EL (cell line): ENCODE measurements around the gene ALDH1A2.

Experiments
- DNase-seq: peaks from one replicate; pipeline ENCODE4 v3.0.0-alpha.2; 2016

Gene ALDH1A2

DNA sequence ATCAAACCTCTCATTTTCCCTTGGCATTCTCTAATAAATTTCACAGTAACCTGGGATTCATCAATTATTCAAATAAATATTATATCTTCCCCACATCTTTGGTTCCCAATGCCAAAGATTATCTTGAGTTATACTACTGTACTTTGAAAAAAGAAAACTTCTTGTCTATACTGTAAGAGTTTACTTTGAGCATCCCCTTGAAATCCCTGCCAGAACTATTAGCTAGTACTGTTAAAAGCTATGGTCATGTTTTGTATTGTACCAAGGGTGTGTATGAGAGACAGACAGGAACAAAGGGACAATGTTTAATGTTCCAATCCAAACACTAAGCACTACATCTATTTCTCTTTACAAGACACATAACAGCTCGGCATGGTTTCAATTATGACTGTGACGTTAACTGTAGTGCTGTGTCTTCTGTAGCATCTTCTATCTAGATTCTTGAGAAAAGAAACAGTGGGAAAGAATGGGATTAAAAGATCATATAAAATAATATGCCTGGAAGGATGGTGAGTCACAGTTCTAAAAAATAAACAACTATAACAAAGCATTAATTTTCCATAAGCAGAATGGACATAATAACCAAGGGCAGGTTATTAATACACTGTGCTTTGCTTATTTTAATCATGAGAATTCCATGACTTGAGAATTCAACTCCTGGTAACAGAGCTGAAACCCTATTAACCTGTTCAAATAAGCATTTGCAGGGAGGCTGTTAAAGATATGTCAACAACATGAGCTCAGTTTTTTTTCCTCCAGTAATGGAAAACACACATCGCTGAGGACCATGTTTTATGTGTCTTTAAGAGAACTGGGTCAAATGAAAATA is 71.1 kb downstream of the ALDH1A2 start:
- DNase-seq, result peak; percentile 42

GRCh38 chr15:57993409-57994145 is 71.9 kb downstream of the ALDH1A2 start:
- no peak for DNase-seq

DNA sequence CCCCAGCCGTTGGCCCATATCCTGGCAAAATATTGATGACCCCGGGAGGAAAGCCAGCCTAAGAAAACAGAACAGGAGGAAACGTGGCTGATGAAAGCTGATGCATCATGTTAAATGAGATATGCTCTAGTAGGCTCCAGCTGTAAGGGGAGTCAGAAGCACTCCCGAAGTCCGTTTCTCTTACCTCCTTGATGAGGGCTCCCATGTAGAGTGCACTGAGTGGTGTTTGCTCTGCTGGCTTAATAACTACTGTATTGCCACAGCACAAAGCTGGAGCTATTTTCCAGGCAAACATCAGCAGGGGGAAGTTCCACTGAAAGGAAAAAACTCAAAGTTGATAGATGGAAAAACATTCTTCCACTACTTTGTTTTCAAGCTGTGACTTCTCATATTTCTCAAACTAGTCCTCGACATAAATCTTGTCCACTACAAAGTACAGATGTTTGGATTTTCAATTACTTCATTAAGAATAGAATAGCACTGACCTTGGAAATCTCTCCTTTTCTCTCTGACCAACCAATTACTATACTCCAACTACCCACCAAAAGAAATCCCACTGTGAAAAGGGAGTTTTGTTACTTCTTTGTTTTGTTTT is 72.7 kb downstream of the ALDH1A2 start:
- DNase-seq, result no peak

GRCh38 chr15:57973534-57973933 is 92.0 kb downstream of the ALDH1A2 start:
- no peak for DNase-seq

- DNase-seq, result no peak
These were observed 92.6 kb downstream of the ALDH1A2 start for GRCh38 chr15:57972864-57973263.

GRCh38 chr15:57969996-57970395 is 95.5 kb downstream of the ALDH1A2 start:
- DNase-seq, result no peak

DNA sequence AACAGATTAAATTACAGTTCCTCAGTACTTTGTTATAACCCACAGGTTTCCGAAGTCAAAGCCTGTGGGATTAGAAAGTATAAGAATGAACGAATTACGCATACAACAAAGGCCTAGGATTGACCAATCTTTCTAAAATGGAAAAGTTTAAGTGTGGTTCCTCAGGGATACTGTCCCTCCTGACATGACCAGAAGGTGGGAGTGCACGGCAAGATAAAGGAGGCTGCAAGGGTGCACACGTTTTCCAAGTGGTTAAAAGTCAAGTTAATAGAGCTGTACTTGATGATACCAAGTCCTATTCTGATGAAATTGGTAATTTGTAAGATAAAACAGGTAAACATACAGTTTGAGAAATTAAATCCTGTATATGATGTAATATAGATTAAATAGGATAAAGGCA is 96.2 kb downstream of the ALDH1A2 start:
- DNase-seq, result peak; percentile 21

GRCh38 chr15:57962887-57963286 is 102.6 kb downstream of the ALDH1A2 start:
- DNase-seq, result no peak

GRCh38 chr15:57961919-57962318 is 103.6 kb downstream of the ALDH1A2 start:
- DNase-seq, result no peak

DNA sequence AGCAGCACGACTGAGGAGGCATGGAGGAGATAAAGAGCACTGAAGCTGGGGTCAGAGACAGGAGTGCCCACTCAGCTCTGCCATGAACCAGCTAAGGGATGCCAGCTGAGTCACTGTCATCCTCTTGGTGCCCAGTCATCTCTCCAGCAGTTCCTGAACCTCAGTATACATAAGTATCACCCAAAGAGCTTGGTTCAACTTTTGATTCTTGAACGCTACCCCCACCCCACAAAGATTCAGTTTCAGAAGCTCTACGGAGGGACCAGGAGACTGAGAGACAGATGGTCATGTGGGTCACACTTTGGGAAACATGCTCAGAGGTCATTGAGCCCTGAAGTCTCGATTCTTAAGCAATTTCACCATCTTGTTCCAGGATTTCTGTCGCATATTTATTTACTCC is 108.4 kb downstream of the ALDH1A2 start:
- no peak for DNase-seq

GRCh38 chr15:57953874-57954273 is 111.6 kb downstream of the ALDH1A2 start:
- DNase-seq, result no peak

DNA sequence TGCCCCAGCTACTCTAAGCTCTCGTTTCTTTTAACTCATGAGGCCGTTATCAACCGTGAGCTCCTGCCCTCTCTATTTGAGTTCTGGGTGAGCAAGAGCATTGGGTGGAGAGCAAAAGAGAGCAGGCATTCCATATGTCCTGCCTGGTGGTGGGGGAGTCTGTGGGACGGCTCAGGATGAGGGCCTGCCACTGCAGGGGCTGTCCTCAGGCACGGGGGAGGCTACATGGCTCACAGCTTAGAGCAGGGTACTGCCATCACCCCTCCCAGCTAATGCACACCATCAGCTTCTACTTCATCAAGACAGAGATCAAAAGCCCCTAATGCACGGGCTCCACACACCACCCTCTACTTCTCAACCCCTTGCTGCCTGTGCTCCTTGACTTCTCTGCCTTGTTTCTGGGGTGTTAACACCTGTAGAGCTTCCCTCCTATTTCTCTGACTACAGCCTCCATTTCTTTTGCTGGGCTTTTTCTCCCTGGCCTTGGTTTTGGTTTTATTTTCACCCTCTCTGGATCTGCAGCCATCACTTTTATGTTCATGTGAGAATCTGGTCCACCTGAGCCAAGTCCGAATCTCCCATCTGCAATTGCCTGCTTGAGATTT is 114.1 kb downstream of the ALDH1A2 start:
- DNase-seq, result no peak

- DNase-seq, result no peak
These were observed 115.0 kb downstream of the ALDH1A2 start for GRCh38 chr15:57950381-57950946.

DNA sequence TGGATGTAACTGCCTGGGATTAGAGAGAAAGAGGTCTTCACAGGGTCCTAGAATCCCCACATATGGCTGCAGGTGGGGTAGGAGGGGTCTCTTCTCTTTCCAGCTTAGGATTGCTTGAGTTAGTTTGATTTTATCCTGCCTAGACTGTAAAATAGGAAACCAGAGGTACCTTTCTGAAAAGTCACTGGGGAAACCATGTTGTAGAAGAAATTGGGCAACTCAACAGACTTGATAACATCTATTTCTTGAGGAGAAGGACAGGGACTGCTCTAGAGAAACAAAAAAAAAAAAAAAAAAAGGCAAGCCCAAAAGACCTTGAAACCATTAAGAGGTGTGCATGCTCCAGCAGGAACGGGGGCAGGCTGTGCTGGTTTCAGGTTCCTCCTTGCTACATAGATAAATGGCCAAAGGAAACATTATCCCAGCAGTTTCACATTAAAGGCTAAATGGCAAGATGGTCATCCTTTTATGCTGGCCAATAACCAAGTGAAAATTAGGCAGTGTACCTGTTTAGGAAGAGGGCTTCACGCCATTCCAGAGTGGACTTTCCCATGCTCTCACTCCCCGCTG is 116.1 kb downstream of the ALDH1A2 start:
- no peak for DNase-seq

DNA sequence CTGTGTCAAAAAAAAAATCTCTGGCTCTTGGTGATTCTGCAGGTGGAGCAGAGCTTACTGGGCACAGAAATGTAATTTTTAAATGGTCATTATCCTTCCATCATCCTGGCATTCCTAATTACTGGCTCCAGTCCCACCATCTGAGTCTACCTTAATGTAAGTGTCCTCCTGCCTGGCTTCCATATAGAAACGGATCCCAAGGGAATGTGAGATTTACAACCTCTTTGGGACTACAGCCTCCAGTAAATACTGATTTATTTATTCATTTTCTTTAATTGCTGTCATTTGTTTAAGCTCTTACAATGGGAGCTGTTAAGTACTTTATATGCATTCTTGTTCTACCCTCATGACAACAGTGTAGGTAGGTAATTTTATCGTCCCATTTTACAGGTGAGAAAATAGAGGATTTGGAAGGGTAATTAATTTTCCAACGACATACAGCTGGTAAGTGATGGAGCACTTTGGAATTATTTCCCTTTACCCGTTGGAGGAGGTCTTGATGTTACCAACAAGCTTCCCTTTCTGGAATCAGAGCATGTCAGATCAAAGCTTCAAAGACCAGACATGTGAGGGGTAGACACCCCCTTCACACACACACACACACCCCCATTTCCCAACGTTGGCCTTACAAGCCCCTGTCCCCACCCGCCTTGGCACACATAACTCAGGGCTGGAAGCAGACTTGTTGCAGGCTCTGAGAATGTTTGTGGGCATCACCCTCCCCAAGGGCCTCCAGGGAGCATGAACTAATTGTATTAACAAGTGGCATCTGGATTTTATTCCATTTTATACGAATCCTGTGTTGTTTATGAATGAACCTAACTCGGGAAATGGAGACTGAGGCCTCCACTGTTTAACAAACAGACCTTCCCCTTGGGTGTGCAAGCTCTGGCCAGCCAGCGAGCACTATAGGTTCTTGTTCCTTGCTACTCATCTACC is 116.9 kb downstream of the ALDH1A2 start:
- no peak for DNase-seq

DNA sequence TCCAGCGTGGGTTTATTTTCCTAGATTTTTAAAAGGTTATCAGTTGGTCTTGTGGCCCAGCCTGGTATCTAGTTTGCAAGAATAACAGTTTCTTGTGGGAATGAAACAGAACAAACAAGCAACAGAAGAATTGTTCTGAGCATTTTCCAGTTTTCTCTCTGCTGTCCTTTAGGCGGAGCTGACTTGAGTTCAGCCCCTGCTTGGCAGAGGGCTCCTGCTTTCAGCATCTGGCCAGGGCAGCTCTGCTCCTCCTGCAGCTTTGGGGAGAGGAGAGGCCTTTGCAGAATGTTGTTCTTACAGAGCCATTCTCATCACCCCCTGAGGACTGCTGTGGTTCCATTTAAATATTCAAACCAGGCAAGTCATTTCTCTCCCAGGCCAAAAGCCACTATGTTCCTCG is 117.7 kb downstream of the ALDH1A2 start:
- DNase-seq, result no peak

GRCh38 chr15:57947282-57947681 is 118.2 kb downstream of the ALDH1A2 start:
- DNase-seq, result no peak

DNA sequence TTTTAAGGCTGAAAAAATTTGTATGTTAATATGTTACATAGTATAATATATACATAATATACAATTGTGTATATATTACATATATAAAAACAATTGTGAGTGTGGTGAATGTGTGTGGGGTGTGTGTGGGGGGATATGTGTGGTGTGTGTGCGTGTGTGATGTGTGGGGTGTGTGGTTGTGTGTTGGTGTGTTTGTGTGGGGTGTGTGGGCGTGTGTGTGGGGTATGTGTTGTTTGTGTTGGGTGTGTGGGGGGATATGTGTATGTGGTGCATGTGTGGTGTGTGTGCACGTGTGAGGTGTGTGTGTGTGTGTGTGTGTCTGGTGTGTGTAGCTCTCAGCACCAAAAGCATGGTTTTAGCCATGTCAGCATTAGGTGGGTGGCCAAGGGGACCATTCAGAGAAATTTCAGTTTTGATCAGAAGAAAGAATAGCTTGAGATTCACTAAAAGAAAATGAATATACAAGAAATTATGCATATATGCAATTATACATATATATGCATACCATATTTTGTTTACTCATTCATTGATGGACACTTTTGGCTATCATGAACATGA is 118.9 kb downstream of the ALDH1A2 start:
- no peak for DNase-seq

GRCh38 chr15:57945616-57946015 is 119.9 kb downstream of the ALDH1A2 start:
- DNase-seq, result no peak

GRCh38 chr15:57943754-57944420 is 121.6 kb downstream of the ALDH1A2 start:
- DNase-seq, result no peak

- DNase-seq, result no peak
These were observed 122.3 kb downstream of the ALDH1A2 start for GRCh38 chr15:57943171-57943570.
